ENCODE measurements around the gene GALNT14.

GALNT14 gene

GRCh38 chr2:31054842-31055388, 83.3 kb downstream of the GALNT14 start:
- Histone ChIP-seq H3K27ac (ENCODE audit: low read length) (no peak overlapping the region), H3K36me3 (replicated peaks; ENCODE audit: insufficient read depth, low read length) (no peaks in the 10 kb centered on the region), H3F3A (ENCODE audit: insufficient read depth, low read length) (no peaks in the 10 kb centered on the region), H3K79me2 (ENCODE audit: low read length) (no peaks in the 10 kb centered on the region), H3K9ac (ENCODE audit: low read length) (no peak overlapping the region), H2AFZ (ENCODE audit: low read length) (no peak overlapping the region), H3K27me3 (replicated peaks; ENCODE audit: insufficient read depth, low read length) (no peaks in the 10 kb centered on the region), H3K4me2 (ENCODE audit: low read depth, low read length) (no peak overlapping the region), H3K4me3 (ENCODE audit: low read length) (no peak overlapping the region), H3K4me1 (ENCODE audit: low read length) (no peaks in the 10 kb centered on the region), H3K9me3 (replicated peaks; ENCODE audit: insufficient read depth, low read length) (no peaks in the 10 kb centered on the region), H4K20me1 (ENCODE audit: insufficient read depth, low read length) (no peaks in the 10 kb centered on the region), H3K9me2 (replicated peaks; ENCODE audit: insufficient read depth, low read length) (no peaks in the 10 kb centered on the region)
- no peak for DNase-seq
- TF ChIP-seq EZH2phosphoT487 (IDR thresholded peaks at IDR 0.05; ENCODE audit: low read length) (no peak), EZH2 (optimal IDR thresholded peaks at IDR 0.05; ENCODE audit: low read depth, low read length) (no peak), CTCF (IDR thresholded peaks at IDR 0.05; ENCODE audit: low read length) (no peak)

- no peak overlapping the region for H3K4me2 ChIP-seq (ENCODE audit: low read depth, low read length)
- H2AFZ ChIP-seq (ENCODE audit: low read length) = no peak overlapping the region
- no peak for DNase-seq
- TF ChIP-seq EZH2phosphoT487 (IDR thresholded peaks at IDR 0.05; ENCODE audit: low read length) (no peak), EZH2 (optimal IDR thresholded peaks at IDR 0.05; ENCODE audit: low read depth, low read length) (no peak), CTCF (IDR thresholded peaks at IDR 0.05; ENCODE audit: low read length) (no peak)
- H3K4me3 ChIP-seq (ENCODE audit: low read length) = no peak overlapping the region
- no peaks in the 10 kb centered on the region for H3K36me3 ChIP-seq (replicated peaks; ENCODE audit: insufficient read depth, low read length)
- H4K20me1 ChIP-seq (ENCODE audit: insufficient read depth, low read length) = no peaks in the 10 kb centered on the region
- H3K9me2 ChIP-seq (replicated peaks; ENCODE audit: insufficient read depth, low read length) = no peaks in the 10 kb centered on the region
- no peaks in the 10 kb centered on the region for H3F3A ChIP-seq (ENCODE audit: insufficient read depth, low read length)
- H3K79me2 ChIP-seq (ENCODE audit: low read length) = no peaks in the 10 kb centered on the region
- no peak overlapping the region for H3K9ac ChIP-seq (ENCODE audit: low read length)
- no peaks in the 10 kb centered on the region for H3K4me1 ChIP-seq (ENCODE audit: low read length)
- H3K27ac ChIP-seq (ENCODE audit: low read length) = no peak overlapping the region
- H3K27me3 ChIP-seq (replicated peaks; ENCODE audit: insufficient read depth, low read length) = no peaks in the 10 kb centered on the region
- H3K9me3 ChIP-seq (replicated peaks; ENCODE audit: insufficient read depth, low read length) = no peaks in the 10 kb centered on the region
Observed at GRCh38 chr2:31053929-31054782, 84.1 kb downstream of the GALNT14 start.

- Histone ChIP-seq H3K27ac (ENCODE audit: low read length) (no peak overlapping the region), H2AFZ (ENCODE audit: low read length) (no peak overlapping the region)
- no peak for DNase-seq
Observed at GRCh38 chr2:31052284-31052683, 86.0 kb downstream of the GALNT14 start.

More at GRCh38 chr2:31052284-31052683, 86.0 kb downstream of the GALNT14 start:
- Histone ChIP-seq H3K9me3 (replicated peaks; ENCODE audit: insufficient read depth, low read length) (no peaks in the 10 kb centered on the region), H3K9me2 (replicated peaks; ENCODE audit: insufficient read depth, low read length) (no peaks in the 10 kb centered on the region), H3K4me1 (ENCODE audit: low read length) (no peaks in the 10 kb centered on the region), H3K4me3 (ENCODE audit: low read length) (no peak overlapping the region), H3K27me3 (replicated peaks; ENCODE audit: insufficient read depth, low read length) (no peaks in the 10 kb centered on the region), H4K20me1 (ENCODE audit: insufficient read depth, low read length) (no peaks in the 10 kb centered on the region), H3F3A (ENCODE audit: insufficient read depth, low read length) (no peaks in the 10 kb centered on the region), H3K36me3 (replicated peaks; ENCODE audit: insufficient read depth, low read length) (no peaks in the 10 kb centered on the region), H3K79me2 (ENCODE audit: low read length) (no peaks in the 10 kb centered on the region), H3K4me2 (ENCODE audit: low read depth, low read length) (no peak overlapping the region), H3K9ac (ENCODE audit: low read length) (no peak overlapping the region)
- TF ChIP-seq CTCF (IDR thresholded peaks at IDR 0.05; ENCODE audit: low read length) (no peak), EZH2phosphoT487 (IDR thresholded peaks at IDR 0.05; ENCODE audit: low read length) (no peak), EZH2 (optimal IDR thresholded peaks at IDR 0.05; ENCODE audit: low read depth, low read length) (no peak)
